MCF 10A (cell line): Measurements from ENCODE around the gene LIMA1. TPM values are rescaled to one million over a fixed set of nuclear protein-coding genes. Genes with fewer than 3 reads are reported as not detected.

Experiments
- BruUV-seq: library from RNA; stranded (reverse); fragments of 400-500 nt; replicated peaks from 2 replicates; lab custom pipeline; 2021; lab: Mats Ljungman, UMichigan
- CTCF ChIA-PET: fragments of 300-600 bp; sonication (Branson Sonifier 250); formaldehyde crosslinking; extraction: SDS; loops from one replicate; lab custom pipeline; 2021; ENCODE audit warnings: antibody characterized with exemption, inconsistent platforms; lab: Yijun Ruan, JAX
- POLR2A ChIA-PET: fragments of 300-600, 350-650 bp; sonication (Branson Sonifier 250); formaldehyde crosslinking; extraction: SDS; loops from one replicate; lab custom pipeline; 2020; ENCODE audit warnings: antibody characterized with exemption, inconsistent platforms; lab: Yijun Ruan, JAX
- DNase-seq: peaks from one replicate; pipeline ENCODE4 v3.0.0-alpha.2; 2018; ENCODE audit not compliant: unreplicated experiment
- H3K27ac Mint-ChIP-seq: one replicate; pipeline ENCODE4 v1.8.0; 2022; ENCODE audit warnings: mild to moderate bottlenecking, low read depth, mixed read lengths; ENCODE audit not compliant: unreplicated experiment
- H3K27me3 Mint-ChIP-seq: one replicate; pipeline ENCODE4 v1.8.0; 2022; ENCODE audit warnings: mixed read lengths; ENCODE audit not compliant: insufficient read depth, unreplicated experiment
- H3K36me3 Mint-ChIP-seq: one replicate; pipeline ENCODE4 v1.8.0; 2022; ENCODE audit warnings: mild to moderate bottlenecking, moderate library complexity, mixed read lengths; ENCODE audit not compliant: insufficient read depth, unreplicated experiment
- H3K4me1 Mint-ChIP-seq: one replicate; pipeline ENCODE4 v1.8.0; 2022; ENCODE audit warnings: mixed read lengths; ENCODE audit not compliant: insufficient read depth, unreplicated experiment
- H3K4me3 Mint-ChIP-seq: one replicate; pipeline ENCODE4 v1.8.0; 2022; ENCODE audit warnings: mild to moderate bottlenecking, moderate library complexity, mixed read lengths; ENCODE audit not compliant: unreplicated experiment
- H3K9me3 Mint-ChIP-seq: one replicate; pipeline ENCODE4 v1.8.0; 2022; ENCODE audit warnings: mixed read lengths; ENCODE audit not compliant: unreplicated experiment
- intact Hi-C: fragments of 100-400 bp; cut with micrococcal nuclease; formaldehyde crosslinking; loops from 2 replicates; pipeline ENCODE4 v1.14.1; 2022
- total RNA-seq: library from RNA; stranded (reverse); gene quantifications from 2 replicates; pipeline ENCODE4 v1.2.3, GENCODE V29; 2022
- TF ChIP-seq, protein P1 (sequence below): fragments of 200-600 bp; IDR thresholded peaks from one replicate; pipeline ENCODE4 v1.8.0; 2022; ENCODE audit warnings: antibody characterized with exemption, mild to moderate bottlenecking; ENCODE audit not compliant: unreplicated experiment

The LIMA1 gene
- total RNA-seq, 1 experiment from 2014 or later: 86.0 TPM

DNA sequence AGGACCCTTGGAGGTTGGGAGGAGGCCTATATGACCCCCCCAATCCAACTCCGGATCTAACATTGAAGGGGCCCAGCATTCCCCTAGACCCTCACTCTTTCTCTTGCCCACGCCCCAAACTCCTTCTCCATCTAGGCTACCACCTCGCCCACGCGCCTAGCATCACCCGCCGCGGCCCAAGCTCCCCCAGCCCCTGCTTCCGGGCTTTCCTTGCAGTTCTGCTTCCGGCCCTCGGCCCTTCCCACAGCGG is 116.6 kb downstream of the LIMA1 start:
- peaks cover 12% of the 10 kb centered on the region for H3K4me1 Mint-ChIP-seq
- no TSS peak for BruUV-seq
- peak; percentile 22 for DNase-seq
- no peaks in the 10 kb centered on the region for H3K36me3 Mint-ChIP-seq
- TF ChIP-seq, protein P1, sequence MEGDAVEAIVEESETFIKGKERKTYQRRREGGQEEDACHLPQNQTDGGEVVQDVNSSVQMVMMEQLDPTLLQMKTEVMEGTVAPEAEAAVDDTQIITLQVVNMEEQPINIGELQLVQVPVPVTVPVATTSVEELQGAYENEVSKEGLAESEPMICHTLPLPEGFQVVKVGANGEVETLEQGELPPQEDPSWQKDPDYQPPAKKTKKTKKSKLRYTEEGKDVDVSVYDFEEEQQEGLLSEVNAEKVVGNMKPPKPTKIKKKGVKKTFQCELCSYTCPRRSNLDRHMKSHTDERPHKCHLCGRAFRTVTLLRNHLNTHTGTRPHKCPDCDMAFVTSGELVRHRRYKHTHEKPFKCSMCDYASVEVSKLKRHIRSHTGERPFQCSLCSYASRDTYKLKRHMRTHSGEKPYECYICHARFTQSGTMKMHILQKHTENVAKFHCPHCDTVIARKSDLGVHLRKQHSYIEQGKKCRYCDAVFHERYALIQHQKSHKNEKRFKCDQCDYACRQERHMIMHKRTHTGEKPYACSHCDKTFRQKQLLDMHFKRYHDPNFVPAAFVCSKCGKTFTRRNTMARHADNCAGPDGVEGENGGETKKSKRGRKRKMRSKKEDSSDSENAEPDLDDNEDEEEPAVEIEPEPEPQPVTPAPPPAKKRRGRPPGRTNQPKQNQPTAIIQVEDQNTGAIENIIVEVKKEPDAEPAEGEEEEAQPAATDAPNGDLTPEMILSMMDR: no peak
- peak overlapping the region; percentile 79 for H3K4me3 Mint-ChIP-seq
- H3K9me3 Mint-ChIP-seq: no peaks in the 10 kb centered on the region
- H3K27me3 Mint-ChIP-seq: no peaks in the 10 kb centered on the region
- CTCF ChIA-PET: interaction anchor here (0.6 to 2.2 kb wide), 11 partner anchors 9 to 1042 kb away, joined by 3 to 11 read pairs (median 4); partner anchors contain the start of genes COX14 and SMARCD1
- peak overlapping the region; percentile 79 for H3K27ac Mint-ChIP-seq
- POLR2A ChIA-PET: interaction anchor here (0.5 to 3.0 kb wide), 19 partner anchors 8 to 1036 kb away, joined by 3 to 56 read pairs (median 4); partner anchors contain the start of genes COX14, LIMA1, SMARCD1 and TUBA1B
- intact Hi-C loops: loop anchor here (2.0 kb wide), 1 partner anchor 54 kb away; the partner anchor contains the start of gene COX14

DNA sequence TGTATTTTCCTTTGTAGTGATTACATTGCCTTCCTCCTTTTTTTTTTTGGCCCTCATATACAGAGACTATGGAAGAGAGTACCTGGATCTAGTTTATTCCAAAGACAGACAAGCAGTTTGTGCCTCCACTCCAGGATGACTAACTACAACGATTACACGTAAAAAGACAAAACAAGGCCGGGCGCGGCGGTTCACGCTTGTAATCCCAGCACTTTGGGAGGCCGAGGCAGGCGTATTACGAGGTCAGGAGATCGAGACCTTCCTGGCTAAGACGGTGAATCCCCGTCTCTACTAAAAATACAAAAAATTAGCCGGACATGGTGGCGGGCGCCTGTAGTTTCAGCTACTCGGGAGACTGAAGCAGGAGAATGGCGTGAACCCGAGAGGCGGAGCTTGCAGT is 118.4 kb downstream of the LIMA1 start:
- ChIA-PET CTCF (interaction anchor here (0.8 to 2.2 kb wide), 3 partner anchors 32 to 54 kb away, joined by 3 to 10 read pairs (median 6); no protein-coding TSS in a partner anchor), POLR2A (interaction anchor here (0.6 to 3.0 kb wide), 4 partner anchors 32 to 599 kb away, joined by 3 to 56 read pairs (median 4); partner anchors contain the start of gene COX14)
- H3K27ac Mint-ChIP-seq: no peak overlapping the region
- H3K9me3 Mint-ChIP-seq: no peaks in the 10 kb centered on the region
- H3K27me3 Mint-ChIP-seq: no peaks in the 10 kb centered on the region
- peaks cover 12% of the 10 kb centered on the region for H3K4me1 Mint-ChIP-seq
- peaks cover 5% of the 10 kb centered on the region for H3K36me3 Mint-ChIP-seq
- H3K4me3 Mint-ChIP-seq: no peak overlapping the region
- intact Hi-C loops: no loop called here
- TF ChIP-seq, protein P1: no peak
- no peak for DNase-seq
- no TSS peak for BruUV-seq

DNA sequence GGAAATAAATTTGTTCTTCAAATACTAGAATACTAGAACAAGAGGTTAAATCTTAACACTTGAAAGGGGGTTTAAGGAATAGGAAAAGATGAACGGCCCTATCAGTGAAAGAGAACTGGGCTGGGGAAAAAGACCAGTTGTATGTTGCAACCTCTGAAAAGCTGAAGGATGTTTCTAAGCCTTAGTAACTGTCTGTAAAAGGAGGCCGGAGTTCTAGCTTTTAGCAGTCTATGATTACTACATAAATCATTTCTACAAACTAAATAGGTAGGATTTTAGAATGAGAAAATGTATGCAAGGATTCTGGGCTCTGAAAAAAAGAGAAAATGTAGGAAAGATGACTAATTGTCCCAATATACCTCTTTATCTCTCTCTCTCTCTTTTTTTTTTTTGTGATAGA is 121.1 kb downstream of the LIMA1 start:
- CTCF ChIA-PET: interaction anchor here (0.6 to 1.8 kb wide), 6 partner anchors 14 to 92 kb away, joined by 3 to 6 read pairs (median 4); no protein-coding TSS in a partner anchor
- POLR2A ChIA-PET: no interaction called here
- Mint-ChIP-seq H3K9me3 (no peaks in the 10 kb centered on the region), H3K36me3 (peaks cover 5% of the 10 kb centered on the region), H3K27ac (no peak overlapping the region), H3K4me1 (peaks cover 8% of the 10 kb centered on the region), H3K4me3 (no peak overlapping the region), H3K27me3 (no peaks in the 10 kb centered on the region)
- no TSS peak for BruUV-seq
- TF ChIP-seq, protein P1: no peak
- intact Hi-C loops: no loop called here
- no peak for DNase-seq

DNA sequence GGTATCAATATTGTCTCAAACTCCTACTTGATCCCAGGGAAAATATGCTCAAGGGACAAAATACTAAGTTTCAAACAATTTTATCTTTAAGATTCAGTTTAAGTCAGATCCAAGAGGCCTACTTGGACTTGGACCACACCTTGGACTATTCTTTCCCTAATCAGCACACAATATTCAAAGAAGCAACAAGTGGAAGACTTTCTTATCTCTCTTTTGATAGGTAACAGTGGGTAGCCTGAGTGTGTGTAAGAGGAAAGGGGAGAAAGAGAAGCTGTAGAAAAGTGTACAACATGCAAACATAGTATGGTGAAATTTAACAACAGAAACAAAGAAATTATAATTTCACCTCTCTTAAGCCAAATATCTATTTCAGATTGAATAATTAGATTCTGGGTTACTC is 122.7 kb downstream of the LIMA1 start:
- intact Hi-C loops: no loop called here
- Mint-ChIP-seq H3K4me3 (no peak overlapping the region), H3K36me3 (peaks cover 5% of the 10 kb centered on the region), H3K27me3 (no peaks in the 10 kb centered on the region), H3K4me1 (peaks cover 5% of the 10 kb centered on the region), H3K9me3 (no peaks in the 10 kb centered on the region), H3K27ac (no peak overlapping the region)
- TF ChIP-seq, protein P1: no peak
- POLR2A ChIA-PET: interaction anchor here (1.2 kb wide), 1 partner anchor 48 kb away, joined by 4 read pairs; the partner anchor contains the start of gene COX14
- DNase-seq: no peak
- BruUV-seq: no TSS peak
- CTCF ChIA-PET: interaction anchor here (0.6 to 0.8 kb wide), 2 partner anchors 63 to 1225 kb away, joined by 3 to 4 read pairs; no protein-coding TSS in a partner anchor
